Activated CD8-positive, alpha-beta memory T cell treated with anti-CD3 and anti-CD28 coated beads, Interleukin-2, amount 50 U/mL, for 24 hours (primary cell): ENCODE data around the gene PDP2.
"Not testable (repeated sequence)": the region's sequence is repeated elsewhere in the genome, so short reads cannot be mapped to it uniquely, and the experiment has no call there.

ENCODE experiments used
- DNase-seq: peaks from one replicate; pipeline ENCODE4 v3.0.0-alpha.2; 2020; ENCODE audit errors: extremely low read depth

Gene PDP2

DNA sequence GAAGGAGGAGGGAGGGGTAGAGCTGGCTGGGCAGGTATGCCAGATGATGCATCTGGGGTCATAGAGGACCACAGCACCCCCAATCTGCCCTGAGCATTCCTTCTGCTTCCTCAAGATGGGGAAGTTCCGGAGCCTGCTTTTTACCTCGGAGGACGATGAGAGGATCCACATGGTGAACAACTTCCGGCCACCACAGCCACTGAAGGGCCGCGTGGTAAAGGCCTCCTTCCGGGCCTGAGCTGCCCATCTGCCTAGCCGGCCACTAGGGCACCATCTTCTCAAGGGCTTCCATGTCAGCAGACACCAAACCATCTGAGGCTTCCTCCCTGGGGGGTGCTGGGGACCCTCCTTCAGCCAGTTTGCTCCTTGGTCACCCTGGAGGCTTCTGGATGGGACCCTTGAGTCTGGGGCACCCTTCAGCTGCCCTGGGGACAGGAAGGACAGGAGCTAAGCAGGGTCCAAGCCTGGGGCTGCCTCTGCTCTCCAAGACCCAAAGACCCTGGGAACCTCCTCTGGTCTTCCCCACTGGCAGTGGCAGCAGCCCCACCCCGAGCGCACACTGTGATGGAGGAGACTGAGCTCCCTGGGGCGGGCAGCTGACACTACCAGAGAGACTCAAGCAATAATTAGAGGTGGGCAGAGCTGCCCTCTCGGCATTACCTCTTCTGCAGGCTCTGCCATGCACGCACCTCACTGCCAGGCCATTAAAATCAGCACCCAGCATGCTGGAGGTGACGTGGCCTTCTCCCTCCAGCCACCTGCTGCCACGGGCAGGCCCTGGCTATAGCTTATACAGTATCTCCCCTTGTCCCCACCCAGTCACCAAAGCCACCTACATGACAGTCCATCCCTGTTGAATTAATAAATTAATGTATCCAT is 26.8 kb upstream of the PDP2 start:
- no peak for DNase-seq

DNA sequence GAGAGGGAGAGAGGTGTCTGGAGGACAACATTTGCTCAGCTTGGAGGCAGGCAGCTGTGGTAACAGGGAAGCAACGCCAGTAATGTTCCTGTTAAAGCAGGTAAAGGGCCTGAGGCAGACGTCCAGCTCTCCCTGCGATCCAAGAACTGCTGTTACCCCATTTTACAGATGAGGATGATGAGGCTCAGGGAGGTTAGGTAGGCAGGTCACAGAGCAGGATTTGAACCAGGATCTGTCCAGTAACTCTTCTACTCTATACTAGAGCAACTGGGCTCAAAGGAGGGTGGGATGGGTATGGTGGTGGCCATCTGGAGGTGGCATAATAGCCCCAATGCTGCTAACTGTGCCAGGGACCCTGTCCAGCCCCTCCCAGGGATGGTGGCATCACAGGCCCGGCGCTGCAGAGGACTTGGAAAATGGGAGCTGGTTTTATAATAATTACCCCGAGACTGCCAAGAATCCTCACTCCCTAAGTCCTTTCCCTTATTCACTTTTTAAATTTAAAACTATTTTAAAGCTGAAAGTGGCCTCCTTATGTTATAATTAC is 24.1 kb upstream of the PDP2 start:
- no peak for DNase-seq

DNA sequence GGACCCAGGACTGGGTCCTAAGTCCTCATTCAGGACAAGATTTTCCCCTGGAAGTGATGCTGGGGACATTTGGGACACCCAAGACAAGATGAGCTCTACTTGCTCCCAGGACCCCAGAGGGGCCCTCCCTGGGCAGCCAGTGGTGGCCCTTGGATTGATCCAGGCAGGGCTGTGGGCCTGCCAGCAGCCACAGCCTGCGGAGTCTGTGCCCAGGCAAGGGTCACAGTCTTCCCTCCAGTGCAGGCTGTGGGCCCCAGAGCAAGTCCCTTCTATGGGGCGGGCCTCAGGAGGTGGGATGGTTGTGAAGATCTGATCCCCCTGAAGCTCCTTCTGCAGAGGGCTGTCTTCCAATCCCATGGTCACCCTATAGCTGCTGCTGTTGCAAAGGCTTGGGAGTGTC is 23.5 kb upstream of the PDP2 start:
- no peak for DNase-seq

DNA sequence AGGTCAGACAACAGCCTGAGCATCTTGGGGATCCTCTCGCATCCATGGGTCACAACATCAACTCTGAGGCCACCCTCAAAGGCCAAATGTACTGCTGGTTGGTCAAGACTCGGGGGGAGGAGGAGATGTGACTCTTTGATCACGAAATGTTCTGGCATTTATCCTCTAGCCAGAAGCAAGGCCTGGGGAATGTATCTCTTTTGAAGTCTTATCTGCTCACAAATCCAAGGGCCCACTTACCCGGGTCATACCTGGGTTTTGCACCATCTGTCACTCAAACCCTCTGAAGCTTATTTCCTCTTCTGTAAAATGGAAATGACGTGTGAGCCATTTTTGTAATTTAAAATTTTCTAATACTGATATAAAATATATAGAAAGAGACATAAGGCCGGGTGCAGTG is 22.9 kb upstream of the PDP2 start:
- no peak for DNase-seq

DNA sequence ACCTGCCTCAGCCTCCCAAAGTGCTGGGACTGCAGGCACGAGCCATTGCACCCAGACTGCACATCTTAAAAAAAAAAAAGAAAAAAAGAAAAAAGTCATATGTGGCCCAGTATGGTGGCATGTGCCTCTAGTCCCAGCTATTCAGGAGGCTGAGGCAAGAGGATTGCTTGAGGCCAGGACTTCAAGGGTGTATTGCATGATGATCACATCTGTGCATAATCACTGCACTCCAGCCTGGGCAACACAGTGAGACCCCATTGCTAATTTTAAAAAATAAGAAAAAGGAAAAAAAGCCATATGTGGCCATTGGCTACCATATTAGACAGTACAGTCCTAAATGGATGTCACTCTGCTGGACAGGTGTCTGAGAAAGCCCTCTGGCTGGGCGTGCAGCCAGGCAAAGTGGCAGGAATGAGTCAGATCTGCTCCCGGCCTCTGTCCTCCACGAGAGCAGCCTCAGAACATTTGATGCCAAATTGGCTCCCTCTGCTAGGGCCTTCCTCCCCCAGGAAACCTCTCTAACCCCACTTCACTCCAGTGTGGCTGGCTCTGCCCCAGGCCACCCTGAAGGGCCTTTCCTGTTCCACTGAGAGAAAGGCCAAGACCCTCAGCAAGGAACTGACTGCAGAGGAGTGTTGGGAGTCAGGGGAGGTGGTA is 21.4 kb upstream of the PDP2 start:
- no peak for DNase-seq

DNA sequence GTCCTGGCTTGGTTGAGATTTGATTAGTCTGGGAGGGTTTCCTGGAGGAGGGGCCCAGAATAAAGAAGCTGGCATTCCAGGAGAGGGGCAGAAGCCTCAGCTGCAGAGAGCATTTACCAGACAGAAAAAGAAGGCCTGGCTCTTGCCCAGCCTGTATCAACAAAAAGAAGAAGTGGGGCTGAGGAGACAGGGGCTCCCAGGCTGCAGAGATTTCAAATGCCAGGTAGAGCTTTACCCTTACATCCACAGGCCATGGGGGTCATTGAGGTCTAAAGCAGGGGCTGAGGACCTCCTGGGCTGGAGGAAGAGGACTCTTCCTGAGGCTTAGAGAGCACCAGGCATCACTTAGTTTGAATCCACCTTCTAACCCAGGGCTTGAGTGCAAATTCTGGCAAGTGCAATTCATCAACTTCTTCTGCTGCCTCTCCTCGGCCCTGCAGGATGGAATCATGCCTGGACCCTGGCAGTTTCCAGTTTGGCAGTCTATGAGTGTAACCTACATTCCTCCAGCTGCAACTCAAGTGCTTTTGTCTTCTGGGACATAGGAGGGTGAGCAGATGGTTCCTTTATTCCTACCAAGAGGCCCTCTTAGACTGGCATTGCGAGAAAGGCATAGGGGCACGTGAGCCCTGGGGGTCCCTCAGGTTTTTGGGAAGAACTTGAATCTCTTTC is 20.8 kb upstream of the PDP2 start:
- DNase-seq = no peak

DNA sequence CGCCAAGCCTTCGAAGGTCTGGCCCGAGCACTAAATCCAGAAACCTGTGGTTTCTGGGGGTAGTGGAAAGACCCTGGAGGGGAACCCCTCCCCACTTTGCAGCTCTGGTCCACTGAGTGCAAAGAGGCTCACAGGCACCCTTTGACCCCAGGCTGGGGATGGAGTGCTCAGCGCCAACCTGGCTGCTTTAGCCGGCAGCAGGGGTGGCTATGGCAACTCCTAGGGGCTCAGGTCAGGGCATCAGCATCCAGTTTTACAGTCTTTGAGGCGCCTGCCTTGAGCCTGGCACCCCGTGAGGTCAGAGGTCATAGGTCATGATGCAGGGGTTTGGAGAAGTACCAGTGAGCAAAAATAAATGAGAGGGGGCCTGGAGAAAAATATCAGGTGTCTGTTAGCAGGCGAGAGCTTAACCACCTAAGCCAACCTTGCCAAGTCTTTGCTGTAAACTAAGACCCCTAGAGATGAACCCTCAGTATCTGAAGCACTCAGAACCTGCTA is 18.2 kb upstream of the PDP2 start:
- no peak for DNase-seq

DNA sequence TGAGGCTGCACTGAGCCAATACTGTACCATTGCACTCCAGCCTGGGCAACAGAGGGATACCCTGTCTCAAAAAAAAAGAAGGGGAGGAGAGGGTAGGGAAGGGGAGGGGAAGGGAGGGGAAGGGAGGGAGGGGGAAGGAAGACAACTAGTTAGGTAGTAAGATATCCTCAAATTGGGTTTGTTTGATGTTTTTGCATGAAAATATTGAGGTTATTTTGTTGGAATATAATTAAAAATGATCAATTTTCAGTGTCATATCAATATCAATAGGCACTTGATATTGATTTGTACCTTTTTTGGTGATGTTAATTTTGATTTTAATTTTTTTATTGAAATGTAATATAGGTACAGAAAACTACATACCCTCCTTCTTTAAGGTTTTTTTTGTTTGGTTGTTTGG is 16.6 kb upstream of the PDP2 start:
- no peak for DNase-seq

DNA sequence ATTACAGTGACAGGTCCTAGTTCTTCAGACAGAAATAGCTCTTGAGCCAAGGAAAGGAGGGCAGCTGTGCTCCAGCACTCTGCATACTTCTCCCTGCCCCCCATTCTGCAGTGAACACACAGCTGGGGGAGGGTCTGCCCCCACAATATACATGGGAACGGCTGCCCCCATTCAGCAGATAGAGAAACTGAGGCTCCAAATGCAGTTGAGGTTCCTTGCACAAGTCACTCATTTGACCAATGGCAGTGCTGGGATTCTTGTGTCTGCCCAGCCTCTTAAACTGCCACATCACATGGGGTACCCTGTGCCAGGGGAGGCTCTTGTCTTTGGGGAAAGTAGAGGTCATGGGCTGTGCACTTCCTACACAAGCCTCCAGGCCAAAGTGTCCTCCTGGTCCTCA is 10.9 kb upstream of the PDP2 start:
- no peak for DNase-seq

DNA sequence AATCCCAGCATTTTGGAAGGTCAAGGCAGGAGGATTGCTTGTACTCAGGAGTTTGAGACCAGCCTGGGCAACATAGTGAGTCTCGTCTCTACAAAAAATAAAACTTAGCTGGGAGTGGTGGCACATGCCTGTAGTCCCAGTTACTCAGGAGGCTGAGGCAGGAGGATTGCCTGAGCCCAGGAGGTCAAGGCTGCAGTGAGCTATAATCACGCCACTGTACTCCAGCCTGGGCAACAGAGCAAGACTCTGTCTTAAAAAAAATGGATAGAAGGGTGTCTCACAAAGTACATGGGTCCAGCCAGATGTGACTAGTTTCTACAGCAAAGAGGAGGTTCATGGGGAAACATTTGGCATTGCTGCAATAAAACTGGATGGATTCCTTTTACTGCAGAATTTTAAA is 9.0 kb upstream of the PDP2 start:
- DNase-seq = not testable (repeated sequence)

DNA sequence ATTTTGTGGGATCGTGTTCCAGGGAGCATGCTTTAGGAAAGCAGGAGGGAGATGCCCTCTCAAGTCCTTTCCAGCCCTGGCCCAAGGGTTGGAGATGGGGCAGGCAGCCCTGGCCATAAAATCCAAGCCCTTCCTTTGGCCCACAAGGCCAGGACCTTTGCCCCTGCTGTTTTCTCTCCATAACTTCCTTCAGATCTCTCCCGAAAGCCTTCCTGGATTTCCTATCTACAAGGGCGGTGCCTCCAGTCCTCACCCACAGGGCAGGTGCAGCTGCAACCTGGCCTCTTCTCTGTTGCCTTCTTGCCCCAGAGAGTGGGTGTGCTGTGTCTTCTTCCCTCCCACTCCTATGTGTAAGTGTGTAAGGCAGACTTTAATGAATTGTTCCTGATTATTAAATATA is 8.5 kb upstream of the PDP2 start:
- DNase-seq = no peak

DNA sequence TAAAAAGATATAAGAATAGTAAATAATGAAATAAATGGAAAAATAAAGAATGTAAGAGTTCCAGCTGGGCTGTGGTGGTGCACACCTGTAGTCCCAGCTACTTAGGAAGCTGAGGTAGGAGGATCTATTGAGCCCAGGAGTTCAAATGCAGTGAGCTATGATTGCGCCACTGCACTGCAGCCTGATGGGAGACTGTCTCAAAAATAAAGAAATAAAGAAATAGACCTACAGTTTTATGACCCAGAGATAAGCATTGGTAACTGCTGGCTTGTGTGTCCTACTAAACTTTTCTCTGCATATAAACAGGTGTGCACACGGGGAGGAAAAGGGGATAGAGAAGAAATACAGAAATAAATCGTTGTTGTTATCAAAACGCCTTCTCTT is 7.8 kb upstream of the PDP2 start:
- DNase-seq = no peak

DNA sequence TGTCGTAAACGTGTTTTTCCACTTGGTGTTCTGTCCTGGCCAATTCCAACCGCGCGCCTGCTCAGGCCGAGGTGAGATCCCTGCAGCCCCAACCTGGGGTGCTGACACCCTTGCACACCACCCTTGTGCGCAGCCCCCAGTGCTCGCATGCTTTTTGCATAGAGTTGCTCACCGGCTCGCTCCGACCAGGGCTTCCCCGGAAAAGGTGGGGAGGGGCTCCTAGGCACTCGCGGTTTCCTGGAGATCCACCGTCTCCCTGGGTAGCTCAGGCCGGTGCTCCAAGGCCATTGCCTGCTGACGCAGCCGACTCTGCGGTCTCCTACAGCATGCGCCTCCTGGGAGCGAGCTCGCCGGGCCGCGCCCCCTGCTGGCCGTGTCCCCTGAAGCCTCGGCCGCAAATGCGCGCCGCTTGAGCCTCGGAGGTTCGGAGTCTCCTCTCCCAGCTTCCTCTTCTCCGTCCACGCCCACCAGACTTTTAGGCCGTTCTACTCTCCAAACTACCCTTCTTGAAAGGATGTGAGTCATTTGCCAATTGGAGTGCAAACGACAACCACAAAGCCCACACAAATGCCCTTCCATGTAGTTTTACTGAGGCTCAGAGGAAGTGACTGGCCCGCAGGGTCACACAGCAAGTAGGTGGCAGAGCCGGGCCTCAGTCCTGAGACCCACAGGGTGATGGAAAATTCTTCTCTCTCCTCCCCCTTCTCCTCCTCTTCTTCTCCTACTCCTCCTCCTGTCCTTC is 7.2 kb upstream of the PDP2 start:
- peak; percentile 84 for DNase-seq

DNA sequence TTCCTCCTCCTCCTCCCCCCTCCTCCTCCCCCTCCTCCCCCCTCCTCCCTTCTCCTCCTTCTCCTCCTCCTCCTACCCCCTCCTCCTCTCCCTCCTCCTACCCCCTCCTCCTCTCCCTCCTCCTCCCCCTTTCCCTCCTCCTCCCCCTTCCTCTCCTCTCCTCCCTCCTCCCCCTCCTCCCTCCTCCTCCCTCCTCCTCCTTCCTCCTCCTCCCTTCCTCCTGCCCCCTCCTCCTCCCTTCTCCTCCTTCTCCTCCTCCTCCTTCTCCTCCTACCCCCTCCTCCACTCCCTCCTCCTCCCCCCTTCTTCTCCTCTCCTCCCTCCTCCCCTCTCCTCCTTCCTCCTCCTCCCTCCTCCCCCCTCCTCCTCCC is 6.6 kb upstream of the PDP2 start:
- no peak for DNase-seq

DNA sequence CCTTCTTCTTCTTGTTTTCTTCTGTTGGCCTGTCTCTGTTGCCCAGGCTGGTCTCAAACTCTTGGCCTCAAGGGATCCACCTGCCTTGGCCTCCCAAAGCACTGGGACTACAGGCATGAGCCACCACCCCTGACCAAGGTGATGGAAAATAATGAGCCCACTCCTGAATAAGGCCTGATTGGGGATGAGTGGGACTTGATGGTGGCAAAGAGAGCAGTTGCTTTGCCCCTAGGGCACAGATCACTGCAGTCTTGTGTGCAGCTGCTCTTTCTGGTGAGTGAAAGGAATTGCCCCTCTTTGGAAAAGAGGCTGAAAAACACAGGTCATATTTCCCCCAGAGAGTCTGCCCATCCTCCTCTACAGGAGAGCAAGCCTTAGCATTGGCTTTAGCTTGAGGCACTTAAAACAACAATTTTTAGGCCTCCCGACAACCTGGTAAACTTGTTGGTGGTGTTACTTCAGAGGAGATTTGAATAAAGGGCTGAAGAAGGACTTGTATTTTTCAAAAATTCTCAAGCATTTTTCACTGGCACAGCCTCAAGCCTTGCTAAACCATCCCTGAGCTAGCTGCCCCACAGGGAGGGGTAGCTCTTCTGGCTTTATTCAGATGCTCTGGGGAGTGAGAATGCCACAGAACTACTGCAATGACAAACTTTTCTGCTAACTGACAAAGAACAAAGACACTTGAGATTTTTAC is 6.1 kb upstream of the PDP2 start:
- DNase-seq = no peak

DNA sequence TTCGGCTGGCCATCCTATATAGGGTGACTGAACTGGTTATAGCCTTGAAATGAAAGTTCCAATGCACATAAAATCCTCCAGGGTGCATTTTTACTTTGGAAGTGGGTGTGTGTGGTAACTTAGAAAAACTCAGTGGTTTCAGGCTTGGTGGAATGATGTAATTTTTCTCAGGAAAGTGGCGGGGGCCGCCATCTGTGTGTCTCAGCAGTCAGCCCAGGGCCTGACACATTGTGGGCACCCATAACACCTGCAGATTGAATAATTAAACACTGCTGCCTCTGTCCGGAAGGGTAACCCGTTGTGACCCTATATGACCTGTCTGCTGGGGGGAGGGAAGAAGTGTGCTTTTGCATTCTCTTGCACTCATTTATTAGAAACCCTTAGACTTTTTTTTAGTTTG is 2.2 kb upstream of the PDP2 start:
- peak; percentile 35 for DNase-seq

DNA sequence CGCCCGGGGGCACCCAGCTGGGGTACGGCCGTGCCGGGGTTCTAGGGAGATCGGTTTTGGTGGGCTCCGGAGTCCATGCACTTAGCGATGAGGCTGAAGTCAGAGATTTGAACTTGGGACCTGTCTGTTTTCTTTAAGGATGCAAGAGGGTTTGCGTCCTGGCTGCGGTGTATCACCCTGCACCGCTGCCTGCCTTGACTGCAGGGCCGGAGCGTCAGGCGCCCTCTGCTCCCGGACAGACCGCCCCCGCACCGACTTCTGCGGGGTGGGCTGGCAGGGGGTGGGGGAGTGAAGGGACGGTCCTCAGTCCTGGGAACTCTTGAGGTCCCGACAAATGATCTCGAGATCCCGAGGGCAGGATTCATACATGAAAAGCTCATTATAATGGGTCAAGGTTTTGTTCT is 701 bp downstream of the PDP2 start:
- no peak for DNase-seq

DNA sequence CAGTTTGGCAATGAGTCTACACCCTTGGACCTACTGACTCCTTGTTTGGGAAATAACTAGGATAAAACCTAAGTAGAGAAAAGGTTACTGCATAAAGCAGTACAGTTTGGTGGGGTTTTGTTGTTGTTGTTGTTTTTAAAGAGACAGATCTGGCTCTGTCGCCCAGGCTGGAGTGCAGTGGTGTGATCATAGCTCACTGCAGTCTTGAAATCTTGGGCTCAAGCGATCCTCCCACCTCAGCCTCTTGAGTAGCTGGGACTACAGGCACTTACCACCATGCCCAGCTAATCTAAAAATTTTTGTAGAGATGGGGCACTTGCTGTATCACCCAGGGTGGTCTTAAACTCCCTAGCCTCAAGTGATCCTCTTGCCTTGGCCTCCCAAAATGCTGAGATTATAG is 1.2 kb downstream of the PDP2 start:
- DNase-seq = no peak

DNA sequence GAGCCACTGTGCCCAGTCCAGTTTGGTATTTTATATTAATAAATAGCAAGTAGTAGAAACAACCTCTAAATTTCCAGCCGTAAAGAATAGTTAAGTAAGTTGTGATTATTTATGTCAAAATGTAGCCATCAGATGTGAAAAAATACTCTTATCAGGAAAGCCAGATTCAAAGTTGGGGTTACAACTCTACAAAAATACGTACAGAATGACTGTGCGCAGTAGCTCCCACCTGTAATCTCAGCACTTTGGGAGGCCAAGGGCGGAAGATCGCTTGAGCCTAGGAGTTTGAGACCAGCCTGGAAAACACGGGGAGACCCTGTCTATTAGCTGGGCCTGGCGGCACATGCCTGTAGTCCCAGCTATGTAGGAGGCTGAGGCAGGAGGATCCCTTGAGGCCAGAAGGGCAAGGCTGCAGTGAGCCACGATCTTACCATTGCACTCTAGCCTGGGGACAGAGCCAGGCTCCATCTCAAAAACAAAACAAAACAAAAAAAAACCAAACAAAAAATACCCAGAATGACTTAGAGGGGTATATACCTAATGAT is 1.7 kb downstream of the PDP2 start:
- DNase-seq = no peak

DNA sequence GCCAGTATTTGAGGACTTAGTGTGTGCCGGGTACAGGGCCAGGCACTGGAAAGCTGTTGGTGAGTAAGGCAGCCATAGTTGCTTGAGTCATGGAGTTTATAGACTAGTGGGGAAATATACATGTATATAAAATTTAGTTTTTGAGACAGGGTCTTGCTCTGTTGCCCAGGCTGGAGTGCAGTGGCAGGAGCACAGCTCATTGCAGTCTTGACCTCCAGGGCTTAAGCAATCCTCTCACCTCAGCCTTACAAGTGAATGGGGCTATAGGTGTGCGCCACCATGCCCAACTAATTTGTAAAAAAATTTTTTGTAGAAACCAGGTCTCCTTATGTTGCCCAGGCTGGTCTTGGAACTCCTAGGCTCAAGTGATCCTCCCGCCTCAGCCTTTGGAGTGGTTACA is 2.4 kb downstream of the PDP2 start:
- DNase-seq = no peak

DNA sequence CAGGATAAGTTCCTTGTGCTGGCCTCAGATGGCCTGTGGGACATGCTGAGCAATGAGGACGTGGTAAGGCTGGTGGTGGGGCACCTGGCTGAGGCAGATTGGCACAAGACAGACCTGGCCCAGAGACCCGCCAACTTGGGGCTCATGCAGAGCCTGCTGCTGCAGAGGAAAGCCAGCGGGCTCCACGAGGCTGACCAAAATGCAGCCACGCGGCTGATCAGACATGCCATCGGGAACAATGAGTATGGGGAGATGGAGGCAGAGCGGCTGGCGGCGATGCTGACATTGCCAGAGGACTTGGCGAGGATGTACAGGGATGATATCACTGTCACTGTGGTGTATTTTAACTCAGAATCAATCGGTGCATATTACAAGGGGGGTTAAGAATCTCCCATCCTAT is 5.2 kb downstream of the PDP2 start:
- DNase-seq = no peak
